H1 (cell line): Measurements from ENCODE around the gene AUH. TPM values are rescaled to one million over a fixed set of nuclear protein-coding genes. Genes with fewer than 3 reads are reported as not detected.

Experiments
- CHD1 ChIP-seq: IDR thresholded peaks from 2 replicates; pipeline ENCODE4 v1.6.1; 2012; ENCODE audit warnings: low read depth, low read length, improper control_type of control experiment
- polyA plus RNA-seq, 7 experiments: library from polyadenylated mRNA; depleted of rRNA in 3 of 7; stranded (reverse) in 5 of 7; unstranded in 2 of 7; fragments of >200 nt in 5 of 7; fragments of 200-250 nt in 2 of 7; gene quantifications; 1 replicate in 5 of 7; 2 replicates in 1 of 7; 4 replicates in 1 of 7; pipeline versions ENCODE4 v1.2.1 to v1.2.3, GENCODE V29; 2011 to 2013; ENCODE audit warnings: missing spikeins in 2 of 7, mixed read lengths in 2 of 7
- total RNA-seq: library from RNA; stranded (reverse); fragmentation: NEBNext Ultra II Directional; extraction: Animal tissue kit (Norgen Biotek cat#: 25700); gene quantifications from 2 replicates; pipeline ENCODE4 v1.2.1, GENCODE V29; 2021
- TF ChIP-seq, protein P1 (sequence below): IDR thresholded peaks from 2 replicates; pipeline ENCODE4 v1.6.1; 2011; ENCODE audit warnings: low read depth, mild to moderate bottlenecking, low read length; ENCODE audit not compliant: insufficient read depth
- TF ChIP-seq, protein P2 (sequence below): IDR thresholded peaks from 2 replicates; pipeline ENCODE4 v1.6.1; 2011; ENCODE audit warnings: low read length, improper control_type of control experiment

Gene AUH
- total and polyA plus RNA-seq, 2 of the 8 experiments (the other 6 are each of a cell fraction or from before 2014, with no cell fraction given) = 5.8 to 21.9 TPM

DNA sequence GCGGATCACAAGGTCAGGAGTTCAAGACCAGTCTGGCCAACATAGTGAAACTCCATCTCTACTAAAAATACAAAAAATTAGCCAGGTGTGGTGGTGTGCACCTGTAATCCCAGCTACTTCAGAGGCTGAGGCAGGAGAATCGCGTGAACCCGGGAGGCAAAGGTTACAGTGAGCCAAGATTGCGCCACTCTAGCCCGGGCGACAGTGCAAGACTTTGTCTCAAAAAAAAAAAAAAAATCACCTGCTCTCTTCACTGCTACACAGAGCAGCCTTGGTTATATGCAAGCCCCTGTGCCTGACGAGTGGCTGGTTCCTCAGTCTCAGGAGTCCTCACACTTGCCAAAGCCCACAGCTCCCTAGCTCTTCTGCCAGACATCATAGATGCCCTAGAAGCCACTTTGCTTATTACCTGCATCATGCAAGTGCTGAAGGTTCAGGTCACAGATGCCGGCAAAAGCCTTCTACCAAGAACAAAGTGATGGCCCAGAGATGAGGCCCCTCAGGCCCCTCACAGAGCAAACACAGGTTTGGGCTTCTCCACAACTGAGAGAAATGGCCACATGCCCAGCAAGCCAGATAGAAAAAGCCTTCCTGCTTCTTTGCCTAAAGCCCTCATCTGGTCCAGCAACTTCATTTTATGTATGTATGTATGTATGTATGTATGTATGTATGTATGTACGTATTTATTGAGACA is 176.4 kb downstream of the AUH start (continued):
- TF ChIP-seq, protein P1, sequence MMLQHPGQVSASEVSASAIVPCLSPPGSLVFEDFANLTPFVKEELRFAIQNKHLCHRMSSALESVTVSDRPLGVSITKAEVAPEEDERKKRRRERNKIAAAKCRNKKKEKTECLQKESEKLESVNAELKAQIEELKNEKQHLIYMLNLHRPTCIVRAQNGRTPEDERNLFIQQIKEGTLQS = no peak
- no peak for TF ChIP-seq CHD1
- TF ChIP-seq, protein P2, sequence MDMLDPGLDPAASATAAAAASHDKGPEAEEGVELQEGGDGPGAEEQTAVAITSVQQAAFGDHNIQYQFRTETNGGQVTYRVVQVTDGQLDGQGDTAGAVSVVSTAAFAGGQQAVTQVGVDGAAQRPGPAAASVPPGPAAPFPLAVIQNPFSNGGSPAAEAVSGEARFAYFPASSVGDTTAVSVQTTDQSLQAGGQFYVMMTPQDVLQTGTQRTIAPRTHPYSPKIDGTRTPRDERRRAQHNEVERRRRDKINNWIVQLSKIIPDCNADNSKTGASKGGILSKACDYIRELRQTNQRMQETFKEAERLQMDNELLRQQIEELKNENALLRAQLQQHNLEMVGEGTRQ = no peak
